GM12878 (cell line): ENCODE data around the gene TIGD1.

Source experiments
- CTCF ChIP-seq, 3 experiments: IDR thresholded peaks in 2 of 3; conservative IDR thresholded peaks in 1 of 3; 2 replicates each; pipeline ENCODE4 v1.5.1; 2011; ENCODE audit warnings: low read depth in 3 of 3, low read length in 3 of 3, mild to moderate bottlenecking in 3 of 3, control low read depth in 2 of 3, moderate library complexity in 2 of 3, inconsistent platforms in 1 of 3, mixed read lengths in 1 of 3; ENCODE audit not compliant: control insufficient read depth in 2 of 3, insufficient read depth in 1 of 3; ENCODE audit errors: extremely low read depth in 1 of 3
- ESRRA ChIP-seq: IDR thresholded peaks from 2 replicates; pipeline ENCODE4 v1.6.1; 2012; ENCODE audit warnings: mild to moderate bottlenecking, low read length, improper control_type of control experiment
- HDAC2 ChIP-seq: fragments of 200-600 bp; sonication (generic); IDR thresholded peaks from 2 replicates; pipeline ENCODE4 v1.6.1; 2017
- MYC ChIP-seq: IDR thresholded peaks from 2 replicates; pipeline ENCODE4 v1.6.1; 2011; ENCODE audit warnings: mild to moderate bottlenecking, low read length, moderate library complexity, inconsistent platforms; ENCODE audit not compliant: insufficient read depth, insufficient replicate concordance, insufficient read length, severe bottlenecking
- NFIC ChIP-seq: IDR thresholded peaks from 2 replicates; pipeline ENCODE4 v1.6.1; 2012; ENCODE audit warnings: low read depth, mild to moderate bottlenecking, inconsistent platforms, low read length, moderate library complexity
- RAD21 ChIP-seq: IDR thresholded peaks from 2 replicates; pipeline ENCODE4 v1.6.1; 2011; ENCODE audit warnings: mild to moderate bottlenecking, low read depth, low read length, moderate library complexity; ENCODE audit not compliant: insufficient read depth
- TCF3 ChIP-seq: IDR thresholded peaks from 2 replicates; pipeline ENCODE4 v1.6.1; 2012; ENCODE audit warnings: low read depth, mild to moderate bottlenecking, low read length, borderline replicate concordance; ENCODE audit not compliant: insufficient read depth
- ZBTB11 ChIP-seq: fragments of 450-650 bp; formaldehyde crosslinking; IDR thresholded peaks from 2 replicates; pipeline ENCODE4 v1.5.0; 2022; ENCODE audit warnings: mild to moderate bottlenecking, missing genetic modification characterization
- ZBTB4 ChIP-seq: fragments of 450-650 bp; formaldehyde crosslinking; IDR thresholded peaks from 2 replicates; pipeline ENCODE4 v1.4.0; 2022; ENCODE audit warnings: mild to moderate bottlenecking, moderate library complexity
- TF ChIP-seq, protein P1 (sequence below): fragments of 450-650 bp; IDR thresholded peaks from 2 replicates; pipeline ENCODE4 v1.6.1; 2017; ENCODE audit warnings: mild to moderate bottlenecking

- TF ChIP-seq TCF3 (no peak), HDAC2 (no peak), RAD21 (no peak), ZBTB11 (CRISPR knock-in tag) (no peak), NFIC (no peak), MYC (no peak), CTCF (IDR thresholded peaks at IDR 0.05 in 2 of 3, conservative IDR thresholded peaks at IDR 0.05 in 1 of 3; ENCODE audit: control insufficient read depth in 2 of 3, extremely low read depth in 1 of 3, insufficient read depth in 1 of 3, low read depth in 3 of 3, low read length in 3 of 3) (no peak), ZBTB4 (CRISPR knock-in tag) (no peak), ESRRA (no peak)
- TF ChIP-seq, protein P1, sequence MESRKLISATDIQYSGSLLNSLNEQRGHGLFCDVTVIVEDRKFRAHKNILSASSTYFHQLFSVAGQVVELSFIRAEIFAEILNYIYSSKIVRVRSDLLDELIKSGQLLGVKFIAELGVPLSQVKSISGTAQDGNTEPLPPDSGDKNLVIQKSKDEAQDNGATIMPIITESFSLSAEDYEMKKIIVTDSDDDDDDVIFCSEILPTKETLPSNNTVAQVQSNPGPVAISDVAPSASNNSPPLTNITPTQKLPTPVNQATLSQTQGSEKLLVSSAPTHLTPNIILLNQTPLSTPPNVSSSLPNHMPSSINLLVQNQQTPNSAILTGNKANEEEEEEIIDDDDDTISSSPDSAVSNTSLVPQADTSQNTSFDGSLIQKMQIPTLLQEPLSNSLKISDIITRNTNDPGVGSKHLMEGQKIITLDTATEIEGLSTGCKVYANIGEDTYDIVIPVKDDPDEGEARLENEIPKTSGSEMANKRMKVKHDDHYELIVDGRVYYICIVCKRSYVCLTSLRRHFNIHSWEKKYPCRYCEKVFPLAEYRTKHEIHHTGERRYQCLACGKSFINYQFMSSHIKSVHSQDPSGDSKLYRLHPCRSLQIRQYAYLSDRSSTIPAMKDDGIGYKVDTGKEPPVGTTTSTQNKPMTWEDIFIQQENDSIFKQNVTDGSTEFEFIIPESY, result no peak
Measured at GRCh38 chr2:232525791-232526371, 24.5 kb downstream of the TIGD1 start, which contains the start of gene CHRND.
